Natural killer cell (primary cell): Measurements from ENCODE around the gene KIT. TPM values are rescaled to one million over a fixed set of nuclear protein-coding genes. Genes with fewer than 3 reads are reported as not detected.

Experiments
- ATAC-seq, 3 donors: fragments of 150-1000 bp in 2 of 3; fragments of 200-7000 bp in 1 of 3; cut with Tn5 transposase; 1 replicate in 1 of 3; 2 replicates in 2 of 3; pipeline ENCODE4 v1.10.0; 2021; ENCODE audit warnings: mild to moderate bottlenecking in 2 of 3, moderate library complexity in 2 of 3
- DNase-seq, 2 donors: peaks; one replicate each; pipeline versions ENCODE4 v3.0.0 to v3.0.0-alpha.2; 2013 to 2021; ENCODE audit warnings: mixed read lengths in 1 of 2
- H3K27ac ChIP-seq: one replicate; pipeline ENCODE4 v1.5.1; 2013; ENCODE audit warnings: mild to moderate bottlenecking, low read length
- H3K27me3 ChIP-seq: one replicate; pipeline ENCODE4 v1.6.1; 2013; ENCODE audit warnings: low read length; ENCODE audit not compliant: control insufficient read depth, insufficient read depth
- H3K36me3 ChIP-seq: one replicate; pipeline ENCODE4 v1.6.1; 2013; ENCODE audit warnings: low read length; ENCODE audit not compliant: control insufficient read depth, insufficient read depth
- H3K4me1 ChIP-seq: one replicate; pipeline ENCODE4 v1.6.1; 2013; ENCODE audit warnings: low read length; ENCODE audit not compliant: control insufficient read depth, insufficient read depth
- H3K4me3 ChIP-seq: one replicate; pipeline ENCODE4 v1.5.1; 2013; ENCODE audit warnings: low read length
- H3K9me3 ChIP-seq: one replicate; pipeline ENCODE4 v1.6.1; 2013; ENCODE audit warnings: low read length; ENCODE audit not compliant: control insufficient read depth, insufficient read depth
- H3K27ac Mint-ChIP-seq, 2 donors: one replicate each; pipeline ENCODE4 v1.8.0; 2022; ENCODE audit warnings: mild to moderate bottlenecking in 2 of 2, mixed read lengths in 2 of 2, moderate library complexity in 1 of 2
- H3K27me3 Mint-ChIP-seq, 2 donors: one replicate each; pipeline ENCODE4 v1.8.0; 2022; ENCODE audit warnings: low read depth in 2 of 2, mixed read lengths in 2 of 2
- H3K36me3 Mint-ChIP-seq: one replicate; pipeline ENCODE4 v1.8.0; 2022; ENCODE audit warnings: mixed read lengths
- H3K4me1 Mint-ChIP-seq, 2 donors: one replicate each; pipeline ENCODE4 v1.8.0; 2022; ENCODE audit warnings: mixed read lengths in 2 of 2
- H3K4me3 Mint-ChIP-seq: one replicate; pipeline ENCODE4 v1.8.0; 2022; ENCODE audit warnings: mild to moderate bottlenecking, moderate library complexity, mixed read lengths
- H3K9me3 Mint-ChIP-seq, 2 donors: one replicate each; pipeline ENCODE4 v1.8.0; 2022; ENCODE audit warnings: mixed read lengths in 2 of 2
- CTCF ChIP-seq: fragments of 200-600 bp; IDR thresholded peaks from one replicate; pipeline ENCODE4 v1.8.0; 2022; ENCODE audit warnings: antibody characterized with exemption
- WGBS: methylation state at CpG from one replicate; pipeline ENCODE4 v1.1.7; 2013; ENCODE audit warnings: missing lambda C conversion rate; ENCODE audit not compliant: insufficient coverage; 5-methylcytosine and 5-hydroxymethylcytosine counted together
- intact Hi-C: fragments of 100-400 bp; cut with micrococcal nuclease; formaldehyde crosslinking; loops from one replicate; pipeline ENCODE4 v1.14.2; 2022
- total RNA-seq, 4 donors: library from RNA; stranded (reverse); fragments of 120-200 nt in 1 of 4; gene quantifications; one replicate each; pipeline versions ENCODE4 v1.2.3 to v1.2.4, GENCODE V29; 2013 to 2022

Gene KIT
- total RNA-seq, 3 donors from 2014 or later (not counting 1 experiment from before 2014, with no cell fraction given) = 2.0 to 6.6 (median 3.2) TPM

DNA sequence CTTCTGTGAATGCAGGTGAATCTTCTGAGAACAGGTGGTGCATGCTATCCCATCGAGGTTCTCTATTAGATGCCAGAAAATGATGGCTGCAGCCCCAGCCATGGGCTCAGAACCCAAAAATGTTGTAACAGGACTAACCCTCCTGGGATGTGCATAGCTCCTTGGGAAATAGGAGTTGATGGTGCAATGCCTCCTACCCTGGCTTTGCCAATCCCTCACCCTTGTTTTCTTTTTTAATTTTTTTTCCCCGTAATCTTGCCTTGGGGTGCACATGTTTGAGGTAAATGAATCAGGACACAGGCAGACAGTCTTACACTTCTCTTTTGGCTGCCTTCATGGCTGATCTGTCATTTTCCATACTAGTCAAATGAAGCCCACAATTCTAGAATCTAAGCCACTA, 96.6 kb downstream of the KIT start:
- no peak for ATAC-seq
- Mint-ChIP-seq H3K4me3 (no peak overlapping the region), H3K27ac (no peak overlapping the region), H3K4me1 (no peaks in the 10 kb centered on the region), H3K27me3 (peaks cover 7 to 11% of the 10 kb centered on the region in 2 donors), H3K9me3 (no peaks in the 10 kb centered on the region), H3K36me3 (no peaks in the 10 kb centered on the region)
- Histone ChIP-seq H3K27me3 (no peaks in the 10 kb centered on the region), H3K4me1 (no peaks in the 10 kb centered on the region), H3K36me3 (no peaks in the 10 kb centered on the region), H3K9me3 (no peaks in the 10 kb centered on the region), H3K27ac (no peak overlapping the region), H3K4me3 (no peak overlapping the region)
- DNase-seq = no peak
- WGBS = 83% methylated on average over 2 of the region's 2 CpGs
- no peak for TF ChIP-seq CTCF
- intact Hi-C loops = no loop called here

DNA sequence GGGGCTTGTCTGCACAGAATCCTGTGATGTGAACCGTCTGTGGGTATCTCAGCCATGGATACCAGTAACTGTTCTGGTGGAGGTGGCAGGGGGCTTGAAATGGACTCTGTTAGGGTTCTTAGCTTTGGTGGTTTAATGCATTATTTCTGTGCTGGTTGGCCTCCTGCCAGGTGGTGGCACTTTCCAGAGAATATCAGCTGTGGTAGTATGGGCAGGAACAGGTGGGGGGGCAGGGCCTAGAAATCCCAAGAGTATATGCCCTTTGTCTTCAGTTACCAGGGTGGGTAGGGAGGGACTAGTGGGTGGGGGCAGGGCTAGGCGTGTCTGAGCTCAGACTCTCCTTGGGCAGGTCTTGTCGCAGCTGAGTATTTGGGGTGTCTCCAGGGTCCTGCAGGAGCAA, 106.7 kb downstream of the KIT start:
- Histone ChIP-seq H3K36me3 (no peaks in the 10 kb centered on the region), H3K27me3 (no peaks in the 10 kb centered on the region), H3K4me1 (no peaks in the 10 kb centered on the region), H3K9me3 (no peaks in the 10 kb centered on the region), H3K4me3 (no peak overlapping the region), H3K27ac (no peak overlapping the region)
- no peak overlapping the region for H3K4me3 Mint-ChIP-seq
- WGBS = 86% methylated on average over 3 of the region's 3 CpGs
- H3K9me3 Mint-ChIP-seq = peaks cover 0 to 5% of the 10 kb centered on the region in 2 donors
- H3K27me3 Mint-ChIP-seq = no peaks in the 10 kb centered on the region
- no peak for ATAC-seq
- H3K4me1 Mint-ChIP-seq = no peaks in the 10 kb centered on the region
- DNase-seq = no peak
- TF ChIP-seq CTCF = no peak
- H3K36me3 Mint-ChIP-seq = peaks cover 12% of the 10 kb centered on the region
- intact Hi-C loops = no loop called here
- H3K27ac Mint-ChIP-seq = no peak overlapping the region

DNA sequence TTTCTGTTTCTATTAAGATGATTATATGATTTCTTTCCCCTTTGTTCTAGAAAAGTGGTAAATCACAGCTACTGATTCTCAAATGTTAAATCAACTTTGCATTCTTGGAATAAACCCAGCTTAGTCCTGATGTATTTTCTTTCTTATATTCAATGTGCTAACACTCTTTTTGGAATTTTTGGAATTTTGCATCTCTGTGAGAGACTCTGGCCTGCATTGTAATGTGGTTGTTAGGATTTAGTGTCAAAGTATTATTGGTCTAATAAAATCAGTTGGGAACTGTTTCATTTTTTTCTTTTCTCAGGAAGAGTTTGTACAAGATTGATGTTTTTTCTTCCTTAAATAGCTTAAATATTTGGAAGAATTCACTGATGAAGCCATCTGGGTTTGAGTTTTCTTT, 109.6 kb downstream of the KIT start:
- Mint-ChIP-seq H3K4me3 (no peak overlapping the region), H3K36me3 (no peaks in the 10 kb centered on the region), H3K9me3 (peaks cover 0 to 5% of the 10 kb centered on the region in 2 donors), H3K27me3 (no peaks in the 10 kb centered on the region), H3K4me1 (no peaks in the 10 kb centered on the region), H3K27ac (no peak overlapping the region)
- no peaks in the 10 kb centered on the region for H3K36me3 ChIP-seq
- no peak overlapping the region for H3K27ac ChIP-seq
- H3K9me3 ChIP-seq = no peaks in the 10 kb centered on the region
- DNase-seq (no peak), ATAC-seq (no peak)
- no peak overlapping the region for H3K4me3 ChIP-seq
- intact Hi-C loops = no loop called here
- no peaks in the 10 kb centered on the region for H3K4me1 ChIP-seq
- no peak for TF ChIP-seq CTCF
- no peaks in the 10 kb centered on the region for H3K27me3 ChIP-seq

GRCh38 chr4:54773022-54773421, 115.3 kb downstream of the KIT start:
- Histone ChIP-seq H3K4me1 (no peaks in the 10 kb centered on the region), H3K4me3 (no peak overlapping the region), H3K27ac (no peak overlapping the region), H3K27me3 (no peaks in the 10 kb centered on the region), H3K9me3 (no peaks in the 10 kb centered on the region), H3K36me3 (no peaks in the 10 kb centered on the region)
- DNase-seq (no peak), ATAC-seq (no peak)
- Mint-ChIP-seq H3K36me3 (no peaks in the 10 kb centered on the region), H3K27me3 (peaks cover 0 to 4% of the 10 kb centered on the region in 2 donors), H3K9me3 (no peaks in the 10 kb centered on the region), H3K4me1 (no peaks in the 10 kb centered on the region), H3K4me3 (no peak overlapping the region), H3K27ac (no peak overlapping the region)
- intact Hi-C loops = no loop called here
- TF ChIP-seq CTCF = no peak
- WGBS = 91% methylated on average over 4 of the region's 4 CpGs
